Neuron (in vitro differentiated cells): ENCODE results near the gene VTN.

Source experiments
- H2AFZ ChIP-seq: one replicate; pipeline ENCODE4 v1.6.1; 2013; ENCODE audit warnings: low read depth, mild to moderate bottlenecking, inconsistent platforms, low read length, moderate library complexity
- H3K27me3 ChIP-seq: one replicate; pipeline ENCODE4 v1.6.1; 2013; ENCODE audit warnings: low read length; ENCODE audit not compliant: insufficient read depth
- H3K36me3 ChIP-seq: one replicate; pipeline ENCODE4 v1.6.1; 2013; ENCODE audit warnings: low read length; ENCODE audit not compliant: insufficient read depth
- H3K4me1 ChIP-seq: one replicate; pipeline ENCODE4 v1.6.1; 2013; ENCODE audit warnings: low read length; ENCODE audit not compliant: insufficient read depth
- H3K4me3 ChIP-seq: 2 replicates; pipeline ENCODE4 v1.5.1; 2013; ENCODE audit warnings: mild to moderate bottlenecking, low read length, moderate library complexity
- H3K9me3 ChIP-seq: one replicate; pipeline ENCODE4 v1.6.1; 2013; ENCODE audit warnings: low read length

The VTN gene

GRCh38 chr17:28390563-28390962 is 20.5 kb upstream of the VTN start:
- H2AFZ ChIP-seq, result no peak overlapping the region
- H3K27me3 ChIP-seq, result no peaks in the 10 kb centered on the region
- peaks cover 69% of the 10 kb centered on the region for H3K36me3 ChIP-seq
- H3K4me1 ChIP-seq, result no peaks in the 10 kb centered on the region
- no peak overlapping the region for H3K4me3 ChIP-seq
- no peaks in the 10 kb centered on the region for H3K9me3 ChIP-seq

DNA sequence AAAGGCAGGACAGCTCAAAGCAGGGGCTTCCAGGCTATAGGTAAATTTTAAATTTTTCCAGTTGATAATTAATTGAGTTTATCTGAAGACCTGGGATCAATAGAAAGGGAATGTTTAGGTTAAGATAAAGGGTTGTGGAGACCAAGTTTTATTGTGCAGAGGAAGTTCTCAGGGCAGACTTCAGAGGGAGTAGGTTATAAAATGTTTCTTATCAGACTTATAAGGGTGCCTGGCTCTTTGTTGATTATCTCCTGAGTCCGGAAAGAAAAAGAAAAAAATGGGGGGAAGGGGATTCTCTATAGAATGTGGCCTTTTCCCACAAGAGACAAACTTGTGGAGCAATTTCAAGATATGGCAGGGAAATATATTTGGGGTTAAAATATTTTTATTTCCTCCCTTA is 20.0 kb upstream of the VTN start:
- Histone ChIP-seq H3K36me3 (peaks cover 70% of the 10 kb centered on the region), H3K4me3 (no peak overlapping the region), H3K27me3 (no peaks in the 10 kb centered on the region), H3K9me3 (no peaks in the 10 kb centered on the region), H3K4me1 (no peaks in the 10 kb centered on the region), H2AFZ (no peak overlapping the region)

DNA sequence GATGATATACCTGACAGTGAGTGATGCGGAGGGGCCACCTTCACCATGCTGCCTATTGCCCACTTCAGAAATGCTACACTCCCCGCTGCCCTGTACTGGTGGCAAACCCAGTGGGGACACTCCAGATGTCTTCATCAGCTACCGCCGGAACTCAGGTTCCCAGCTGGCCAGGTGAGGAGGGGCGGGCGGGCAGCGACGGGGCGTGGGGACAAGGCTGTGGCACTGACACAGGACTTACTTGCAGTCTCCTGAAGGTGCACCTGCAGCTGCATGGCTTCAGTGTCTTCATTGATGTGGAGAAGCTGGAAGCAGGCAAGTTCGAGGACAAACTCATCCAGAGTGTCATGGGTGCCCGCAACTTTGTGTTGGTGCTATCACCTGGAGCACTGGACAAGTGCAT is 18.0 kb upstream of the VTN start:
- Histone ChIP-seq H3K36me3 (peaks cover 72% of the 10 kb centered on the region), H2AFZ (no peak overlapping the region), H3K27me3 (no peaks in the 10 kb centered on the region), H3K4me1 (no peaks in the 10 kb centered on the region), H3K4me3 (no peak overlapping the region), H3K9me3 (no peaks in the 10 kb centered on the region)

DNA sequence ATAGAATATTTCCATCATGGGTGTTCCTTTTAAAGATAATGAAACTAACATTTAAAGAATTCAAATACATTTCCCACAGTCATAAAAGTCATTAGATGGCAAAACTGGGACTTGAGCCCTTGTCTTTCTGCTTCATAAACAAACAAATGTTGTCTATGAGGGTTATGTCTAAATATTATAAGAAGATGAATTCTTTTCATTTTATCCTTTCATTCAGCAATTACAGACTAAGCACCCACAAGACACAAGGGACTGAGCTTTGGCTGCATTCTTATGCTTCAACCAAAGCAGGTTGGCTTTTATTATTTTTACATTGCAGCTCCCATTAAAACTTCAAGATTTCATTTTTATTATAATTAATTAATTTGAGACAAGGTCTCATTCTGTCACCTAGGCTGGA is 16.3 kb upstream of the VTN start:
- Histone ChIP-seq H3K27me3 (no peaks in the 10 kb centered on the region), H2AFZ (no peak overlapping the region), H3K4me1 (no peaks in the 10 kb centered on the region), H3K4me3 (no peak overlapping the region), H3K36me3 (peaks cover 71% of the 10 kb centered on the region), H3K9me3 (no peaks in the 10 kb centered on the region)

DNA sequence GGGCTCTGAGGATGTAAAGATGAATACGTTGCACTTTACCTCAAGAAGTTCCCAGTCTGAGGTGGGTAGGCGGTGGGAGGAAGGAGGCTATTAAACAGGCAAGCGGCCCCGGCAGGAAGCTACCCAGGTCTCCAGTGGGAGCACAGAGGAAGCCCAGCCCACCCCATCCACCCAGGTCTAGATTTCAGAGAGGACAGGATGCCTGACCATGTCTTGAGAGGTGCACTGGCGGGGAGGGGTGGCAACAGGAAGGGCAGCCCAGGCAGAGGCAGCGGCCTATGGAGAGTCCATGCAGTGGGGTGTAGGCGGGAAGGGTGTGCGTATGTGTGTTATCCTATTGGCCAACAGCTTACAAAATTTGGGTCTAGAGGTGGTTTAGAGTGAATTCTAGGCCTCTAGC is 15.3 kb upstream of the VTN start:
- no peaks in the 10 kb centered on the region for H3K4me1 ChIP-seq
- peaks cover 65% of the 10 kb centered on the region for H3K36me3 ChIP-seq
- H3K4me3 ChIP-seq, result no peak overlapping the region
- no peaks in the 10 kb centered on the region for H3K27me3 ChIP-seq
- H3K9me3 ChIP-seq, result no peaks in the 10 kb centered on the region
- H2AFZ ChIP-seq, result no peak overlapping the region

DNA sequence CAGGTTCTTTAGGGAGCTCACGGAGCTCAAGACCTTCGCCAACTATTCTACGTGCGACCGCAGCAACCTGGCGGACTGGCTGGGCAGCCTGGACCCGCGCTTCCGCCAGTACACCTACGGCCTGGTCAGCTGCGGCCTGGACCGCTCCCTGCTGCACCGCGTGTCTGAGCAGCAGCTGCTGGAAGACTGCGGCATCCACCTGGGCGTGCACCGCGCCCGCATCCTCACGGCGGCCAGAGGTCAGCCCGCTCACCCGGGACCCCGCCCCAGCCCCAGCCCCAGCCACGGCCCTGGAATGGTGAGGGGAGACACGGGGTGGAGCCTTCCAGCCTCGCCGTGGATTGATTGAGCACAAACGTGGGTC is 14.9 kb upstream of the VTN start:
- Histone ChIP-seq H3K27me3 (no peaks in the 10 kb centered on the region), H3K9me3 (no peaks in the 10 kb centered on the region), H3K36me3 (peaks cover 65% of the 10 kb centered on the region), H3K4me3 (no peak overlapping the region), H2AFZ (no peak overlapping the region), H3K4me1 (no peaks in the 10 kb centered on the region)

DNA sequence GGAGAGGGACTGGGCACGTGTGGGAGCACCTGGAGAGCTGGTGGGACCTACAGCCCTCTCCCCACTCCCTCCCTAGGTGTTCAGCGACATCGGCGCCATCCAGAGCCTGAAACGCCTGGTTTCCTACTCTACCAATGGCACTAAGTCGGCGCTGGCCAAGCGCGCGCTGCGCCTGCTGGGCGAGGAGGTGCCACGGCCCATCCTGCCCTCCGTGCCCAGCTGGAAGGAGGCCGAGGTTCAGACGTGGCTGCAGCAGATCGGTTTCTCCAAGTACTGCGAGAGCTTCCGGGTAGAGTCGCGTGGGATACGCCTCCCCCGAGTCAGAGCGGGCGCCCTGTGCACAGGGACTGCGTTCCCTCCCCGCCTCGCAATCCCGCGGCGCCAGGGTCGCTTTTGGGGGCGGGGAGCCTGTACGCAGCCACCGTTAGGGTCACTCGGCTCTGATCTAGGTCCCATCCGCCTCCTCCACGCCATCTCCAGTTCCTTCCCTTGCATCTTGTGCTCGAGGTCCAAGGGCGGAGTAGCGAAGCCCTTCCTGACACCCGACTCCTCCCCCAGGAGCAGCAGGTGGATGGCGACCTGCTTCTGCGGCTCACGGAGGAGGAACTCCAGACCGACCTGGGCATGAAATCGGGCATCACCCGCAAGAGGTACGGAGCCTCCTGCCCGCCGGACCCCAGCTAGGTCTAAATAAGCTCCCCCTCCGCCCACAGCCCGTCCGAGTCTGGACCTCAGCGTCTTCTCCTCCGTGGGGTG is 14.4 kb upstream of the VTN start:
- Histone ChIP-seq H3K9me3 (no peaks in the 10 kb centered on the region), H3K27me3 (no peaks in the 10 kb centered on the region), H3K36me3 (peaks cover 60% of the 10 kb centered on the region), H2AFZ (no peak overlapping the region), H3K4me1 (no peaks in the 10 kb centered on the region), H3K4me3 (no peak overlapping the region)

DNA sequence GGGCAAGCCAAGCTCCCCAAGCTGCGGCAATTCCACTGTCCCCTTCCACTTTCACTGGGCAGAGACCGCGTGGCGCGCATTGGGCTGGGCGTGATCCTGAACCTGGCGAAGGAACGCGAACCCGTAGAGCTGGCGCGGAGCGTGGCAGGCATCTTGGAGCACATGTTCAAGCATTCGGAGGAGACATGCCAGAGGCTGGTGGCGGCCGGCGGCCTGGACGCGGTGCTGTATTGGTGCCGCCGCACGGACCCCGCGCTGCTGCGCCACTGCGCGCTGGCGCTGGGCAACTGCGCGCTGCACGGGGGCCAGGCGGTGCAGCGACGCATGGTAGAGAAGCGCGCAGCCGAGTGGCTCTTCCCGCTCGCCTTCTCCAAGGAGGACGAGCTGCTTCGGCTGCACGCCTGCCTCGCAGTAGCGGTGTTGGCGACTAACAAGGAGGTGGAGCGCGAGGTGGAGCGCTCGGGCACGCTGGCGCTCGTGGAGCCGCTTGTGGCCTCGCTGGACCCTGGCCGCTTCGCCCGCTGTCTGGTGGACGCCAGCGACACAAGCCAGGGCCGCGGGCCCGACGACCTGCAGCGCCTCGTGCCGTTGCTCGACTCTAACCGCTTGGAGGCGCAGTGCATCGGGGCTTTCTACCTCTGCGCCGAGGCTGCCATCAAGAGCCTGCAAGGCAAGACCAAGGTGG is 11.2 kb upstream of the VTN start:
- no peaks in the 10 kb centered on the region for H3K4me1 ChIP-seq
- no peak overlapping the region for H2AFZ ChIP-seq
- no peak overlapping the region for H3K4me3 ChIP-seq
- H3K36me3 ChIP-seq, result peaks cover 35% of the 10 kb centered on the region
- H3K27me3 ChIP-seq, result no peaks in the 10 kb centered on the region
- H3K9me3 ChIP-seq, result no peaks in the 10 kb centered on the region

DNA sequence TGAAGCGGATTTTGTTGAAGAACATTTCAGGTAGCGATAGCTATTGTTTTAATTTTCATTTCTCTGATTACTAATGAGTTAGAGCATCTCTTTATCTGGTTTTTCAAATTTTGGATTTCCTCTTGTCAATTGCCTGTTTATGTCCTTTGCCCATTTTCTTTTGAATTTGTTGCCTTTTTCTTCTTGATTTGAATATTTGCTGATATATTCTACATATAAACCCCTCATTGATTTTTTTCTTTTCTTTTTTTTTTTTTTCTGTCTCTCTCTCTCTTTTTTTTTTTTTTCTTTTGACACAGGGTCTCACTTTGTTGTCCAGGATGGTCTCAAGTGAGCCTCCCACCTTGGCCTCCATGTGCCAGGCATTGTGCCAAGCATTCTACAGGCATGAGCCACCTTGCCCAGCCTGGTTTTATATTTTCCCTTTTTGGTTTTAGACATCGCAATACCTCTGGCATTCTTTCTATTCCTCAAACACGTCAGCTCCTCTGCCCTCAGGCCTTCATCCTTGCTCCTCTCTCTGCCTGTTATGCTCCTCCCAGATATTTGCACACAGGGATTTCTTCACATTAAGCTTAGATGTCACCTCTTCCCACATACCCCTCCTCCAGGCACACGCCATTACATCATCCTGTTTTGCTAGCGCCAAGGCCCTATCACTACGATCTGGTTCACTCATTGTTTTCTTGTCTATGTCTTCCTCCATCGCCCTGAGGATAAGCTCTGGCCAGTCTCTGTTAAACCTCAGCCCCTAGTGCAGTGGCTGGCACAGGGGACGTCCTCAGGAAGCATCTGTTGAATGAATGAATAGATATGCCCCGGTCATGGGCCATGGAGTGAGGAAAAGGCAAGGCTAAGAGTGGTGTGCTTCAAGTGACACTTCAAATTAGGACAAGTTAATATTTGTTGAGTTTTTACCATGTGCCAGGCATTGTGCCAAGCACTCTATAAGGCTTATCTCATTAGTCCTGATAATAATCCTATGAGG is 10.0 kb upstream of the VTN start:
- Histone ChIP-seq H3K27me3 (no peaks in the 10 kb centered on the region), H3K4me3 (no peak overlapping the region), H3K36me3 (peaks cover 32% of the 10 kb centered on the region), H3K9me3 (no peaks in the 10 kb centered on the region), H3K4me1 (no peaks in the 10 kb centered on the region), H2AFZ (no peak overlapping the region)

DNA sequence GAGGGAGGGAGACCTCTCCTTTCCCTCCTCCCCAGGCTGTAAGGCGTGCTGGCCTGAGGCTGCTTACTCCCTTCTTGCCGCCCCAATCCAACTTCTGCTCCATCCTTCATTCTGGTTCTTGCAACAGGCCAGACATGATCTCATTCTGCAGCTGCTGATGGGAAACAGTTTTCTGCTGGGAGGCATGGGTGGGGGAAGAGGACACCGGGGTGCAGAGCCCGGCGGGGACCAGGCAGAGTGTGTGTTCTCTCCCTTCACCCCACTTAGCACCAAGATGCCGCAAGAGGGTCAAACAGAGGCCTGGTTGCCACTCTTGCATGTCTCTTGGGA is 2.8 kb upstream of the VTN start:
- no peaks in the 10 kb centered on the region for H3K9me3 ChIP-seq
- no peaks in the 10 kb centered on the region for H3K27me3 ChIP-seq
- peaks cover 28% of the 10 kb centered on the region for H3K4me1 ChIP-seq
- H3K4me3 ChIP-seq, result peak overlapping the region; percentile 58
- H2AFZ ChIP-seq, result no peak overlapping the region
- H3K36me3 ChIP-seq, result peaks cover 7% of the 10 kb centered on the region

GRCh38 chr17:28372203-28372944 is 2.3 kb upstream of the VTN start:
- Histone ChIP-seq H3K27me3 (no peaks in the 10 kb centered on the region), H3K9me3 (no peaks in the 10 kb centered on the region), H2AFZ (peak overlapping the region; percentile 51), H3K4me1 (peaks cover 28% of the 10 kb centered on the region), H3K36me3 (peaks cover 7% of the 10 kb centered on the region), H3K4me3 (peak overlapping the region; percentile 58)

GRCh38 chr17:28371245-28372202 is 1.4 kb upstream of the VTN start, which contains the start of gene SARM1:
Gene SARM1, plus strand, starts transcription at chr17:28371694. Its CDS starts 339 bp downstream, at chr17:28372033.
- no peaks in the 10 kb centered on the region for H3K27me3 ChIP-seq
- peaks cover 7% of the 10 kb centered on the region for H3K36me3 ChIP-seq

More at GRCh38 chr17:28371245-28372202, 1.4 kb upstream of the VTN start, which contains the start of gene SARM1:
- Histone ChIP-seq H3K4me1 (peaks cover 28% of the 10 kb centered on the region), H2AFZ (peak within 1 kb of the TSS; percentile 51), H3K4me3 (peak within 1 kb of the TSS; percentile 58), H3K9me3 (no peaks in the 10 kb centered on the region)
